ENCODE data around the gene DCXR.

DCXR gene

GRCh38 chr17:82058855-82059249 is 21.4 kb upstream of the DCXR start:
- no peak for TF ChIP-seq MYC (IDR thresholded peaks at IDR 0.05; ENCODE audit: low read depth, low read length)
- TF ChIP-seq MAX (IDR thresholded peaks at IDR 0.05; ENCODE audit: low read depth, low read length), result no peak
- no peak for TF ChIP-seq CTCF (IDR thresholded peaks at IDR 0.05; ENCODE audit: low read depth, low read length)
- TF ChIP-seq POLR2A (IDR thresholded peaks at IDR 0.05; ENCODE audit: extremely low read depth, insufficient read length), result no peak
- no peak overlapping the region for H3K4me3 ChIP-seq (ENCODE audit: low read depth, low read length)
- no peak for DNase-seq (ENCODE audit: low read depth)

- TF ChIP-seq MAX (IDR thresholded peaks at IDR 0.05; ENCODE audit: low read depth, low read length) (no peak), CTCF (IDR thresholded peaks at IDR 0.05; ENCODE audit: low read depth, low read length) (no peak), POLR2A (IDR thresholded peaks at IDR 0.05; ENCODE audit: extremely low read depth, insufficient read length) (no peak), MYC (IDR thresholded peaks at IDR 0.05; ENCODE audit: low read depth, low read length) (no peak)
- H3K4me3 ChIP-seq (ENCODE audit: low read depth, low read length), result no peak overlapping the region
- no peak for DNase-seq (ENCODE audit: low read depth)
Observed at GRCh38 chr17:82058230-82058854, 20.8 kb upstream of the DCXR start.

GRCh38 chr17:82056729-82057621 is 19.5 kb upstream of the DCXR start:
- TF ChIP-seq MAX (IDR thresholded peaks at IDR 0.05; ENCODE audit: low read depth, low read length) (no peak), CTCF (IDR thresholded peaks at IDR 0.05; ENCODE audit: low read depth, low read length) (no peak), MYC (IDR thresholded peaks at IDR 0.05; ENCODE audit: low read depth, low read length) (no peak), POLR2A (IDR thresholded peaks at IDR 0.05; ENCODE audit: extremely low read depth, insufficient read length) (no peak)
- no peak overlapping the region for H3K4me3 ChIP-seq (ENCODE audit: low read depth, low read length)
- no peak for DNase-seq (ENCODE audit: low read depth)

GRCh38 chr17:82055965-82056728 is 18.6 kb upstream of the DCXR start:
- no peak overlapping the region for H3K4me3 ChIP-seq (ENCODE audit: low read depth, low read length)
- TF ChIP-seq MYC (IDR thresholded peaks at IDR 0.05; ENCODE audit: low read depth, low read length) (no peak), CTCF (IDR thresholded peaks at IDR 0.05; ENCODE audit: low read depth, low read length) (no peak), MAX (IDR thresholded peaks at IDR 0.05; ENCODE audit: low read depth, low read length) (no peak), POLR2A (IDR thresholded peaks at IDR 0.05; ENCODE audit: extremely low read depth, insufficient read length) (no peak)
- no peak for DNase-seq (ENCODE audit: low read depth)

- no peak for TF ChIP-seq CTCF (IDR thresholded peaks at IDR 0.05; ENCODE audit: low read depth, low read length)
- no peak for TF ChIP-seq MAX (IDR thresholded peaks at IDR 0.05; ENCODE audit: low read depth, low read length)
- no peak for TF ChIP-seq POLR2A (IDR thresholded peaks at IDR 0.05; ENCODE audit: extremely low read depth, insufficient read length)
- TF ChIP-seq MYC (IDR thresholded peaks at IDR 0.05; ENCODE audit: low read depth, low read length), result no peak
- DNase-seq (ENCODE audit: low read depth), result no peak
Observed at GRCh38 chr17:82055023-82055964, 17.8 kb upstream of the DCXR start.

More at GRCh38 chr17:82055023-82055964, 17.8 kb upstream of the DCXR start:
- H3K4me3 ChIP-seq (ENCODE audit: low read depth, low read length), result no peak overlapping the region
